ENCODE data around the gene BCL2.

The BCL2 gene

DNA sequence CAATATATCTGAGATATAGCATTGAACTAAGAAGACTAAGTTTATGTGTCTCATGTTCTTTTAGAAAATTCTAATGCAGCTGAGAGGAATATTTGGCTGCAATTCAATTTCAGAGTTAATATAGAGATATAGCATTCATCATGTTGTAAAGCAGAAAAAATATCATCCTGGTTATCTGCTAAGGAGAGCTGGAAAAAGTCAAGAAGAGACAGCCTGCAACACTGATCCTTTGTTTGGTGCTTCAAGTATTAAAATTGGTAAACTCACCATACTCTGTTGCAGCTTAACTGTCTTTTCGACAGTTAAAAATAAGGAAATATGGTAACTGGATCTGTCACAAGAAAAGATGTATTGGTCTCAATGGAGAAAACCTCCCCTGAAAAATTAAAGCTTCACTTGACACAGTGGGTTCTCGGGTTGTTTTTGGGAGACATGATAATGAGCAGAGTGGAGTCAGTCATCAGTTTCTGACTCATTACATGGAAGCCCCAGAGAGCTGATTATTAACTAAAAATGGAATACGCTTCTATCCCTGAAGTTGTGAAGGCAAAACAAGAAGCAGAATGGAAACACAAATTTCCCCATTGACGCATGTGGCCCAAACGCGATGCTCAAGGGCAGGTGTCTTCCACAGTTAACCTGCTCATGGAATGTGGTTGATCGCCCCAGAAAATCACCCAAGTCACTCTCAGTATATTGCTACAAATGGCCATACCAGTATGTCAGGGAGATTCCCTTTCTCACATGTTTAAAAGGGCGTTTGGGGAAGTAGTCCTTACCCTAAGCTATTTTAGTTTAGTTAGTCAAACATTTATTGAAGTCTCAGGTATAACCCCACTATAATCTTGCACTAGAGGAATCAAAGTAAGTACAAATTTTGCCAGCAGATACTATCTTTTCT, 8.2 kb downstream of the BCL2 start:
- no peak for DNase-seq (ENCODE audit: low read depth)
- no peak overlapping the region for H3K4me3 ChIP-seq (ENCODE audit: low read depth, low read length)
- in situ Hi-C loops (cut with HindIII; ENCODE audit: low sequenced_read_pairs) = no loop called here
- TF ChIP-seq, protein P1, sequence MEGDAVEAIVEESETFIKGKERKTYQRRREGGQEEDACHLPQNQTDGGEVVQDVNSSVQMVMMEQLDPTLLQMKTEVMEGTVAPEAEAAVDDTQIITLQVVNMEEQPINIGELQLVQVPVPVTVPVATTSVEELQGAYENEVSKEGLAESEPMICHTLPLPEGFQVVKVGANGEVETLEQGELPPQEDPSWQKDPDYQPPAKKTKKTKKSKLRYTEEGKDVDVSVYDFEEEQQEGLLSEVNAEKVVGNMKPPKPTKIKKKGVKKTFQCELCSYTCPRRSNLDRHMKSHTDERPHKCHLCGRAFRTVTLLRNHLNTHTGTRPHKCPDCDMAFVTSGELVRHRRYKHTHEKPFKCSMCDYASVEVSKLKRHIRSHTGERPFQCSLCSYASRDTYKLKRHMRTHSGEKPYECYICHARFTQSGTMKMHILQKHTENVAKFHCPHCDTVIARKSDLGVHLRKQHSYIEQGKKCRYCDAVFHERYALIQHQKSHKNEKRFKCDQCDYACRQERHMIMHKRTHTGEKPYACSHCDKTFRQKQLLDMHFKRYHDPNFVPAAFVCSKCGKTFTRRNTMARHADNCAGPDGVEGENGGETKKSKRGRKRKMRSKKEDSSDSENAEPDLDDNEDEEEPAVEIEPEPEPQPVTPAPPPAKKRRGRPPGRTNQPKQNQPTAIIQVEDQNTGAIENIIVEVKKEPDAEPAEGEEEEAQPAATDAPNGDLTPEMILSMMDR (IDR thresholded peaks at IDR 0.05; ENCODE audit: low read depth, low read length, missing control alignments) = no peak

DNA sequence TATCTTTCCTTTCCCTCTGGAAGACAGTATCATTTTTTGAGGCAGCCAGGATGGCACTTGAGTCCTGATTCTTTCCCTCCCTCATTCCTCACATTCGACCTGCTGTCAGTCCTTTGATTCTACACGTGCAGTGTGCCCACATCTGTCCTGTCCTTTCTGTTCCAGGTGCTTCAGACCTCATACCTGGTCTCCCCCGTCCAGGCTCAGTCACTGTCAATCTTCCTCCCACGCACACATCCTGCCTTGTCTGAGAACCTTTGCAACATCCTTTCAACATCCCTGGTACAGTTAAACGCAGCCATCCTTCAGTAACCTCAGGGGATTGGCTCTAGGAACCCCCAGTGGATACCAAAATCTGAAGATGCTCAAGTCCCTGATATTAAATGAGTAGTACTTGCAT, 10.1 kb downstream of the BCL2 start:
- DNase-seq (ENCODE audit: low read depth) = no peak

DNA sequence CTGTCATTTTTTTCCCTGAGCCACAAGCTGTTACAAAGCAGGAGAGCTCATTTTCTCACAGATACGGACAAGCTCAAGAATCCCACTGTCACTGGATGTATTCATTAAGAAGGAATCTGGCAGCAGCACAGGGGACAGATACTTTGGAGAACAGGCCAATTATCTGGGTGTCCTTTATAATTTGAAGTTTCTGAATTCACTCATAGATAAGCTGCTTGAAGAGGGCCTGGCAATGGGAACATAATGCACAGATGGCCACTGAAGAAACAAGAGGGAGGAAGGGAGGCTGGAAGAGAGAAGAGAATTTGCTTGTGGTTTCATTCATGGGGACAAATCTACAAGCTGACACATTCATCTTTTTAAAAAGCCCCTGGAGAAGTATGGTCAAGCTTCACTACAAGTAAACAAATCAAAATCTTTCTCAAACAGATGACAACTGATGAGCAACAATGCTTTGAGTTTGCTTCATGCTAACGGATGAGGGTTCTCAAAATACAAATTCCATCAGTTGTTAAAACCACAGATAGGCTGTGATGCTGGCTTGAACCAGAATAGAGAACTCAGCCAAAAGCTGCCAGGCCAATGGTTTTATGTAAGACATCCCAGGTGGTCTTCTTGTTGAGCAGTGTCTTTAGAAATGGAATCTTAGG, 11.9 kb downstream of the BCL2 start:
- in situ Hi-C loops (cut with HindIII; ENCODE audit: low sequenced_read_pairs) = loop anchor here (5.0 kb wide), 1 partner anchor 185 kb away; no protein-coding TSS in a partner anchor
- no peak for DNase-seq (ENCODE audit: low read depth)
- H3K4me3 ChIP-seq (ENCODE audit: low read depth, low read length) = no peak overlapping the region
- TF ChIP-seq, protein P1 (IDR thresholded peaks at IDR 0.05; ENCODE audit: low read depth, low read length, missing control alignments) = no peak

More for the DNA sequence above, 10.1 kb downstream of the BCL2 start:
- in situ Hi-C loops (cut with HindIII; ENCODE audit: low sequenced_read_pairs) = loop anchor here (5.0 kb wide), 1 partner anchor 187 kb away; no protein-coding TSS in a partner anchor
- TF ChIP-seq, protein P1 (IDR thresholded peaks at IDR 0.05; ENCODE audit: low read depth, low read length, missing control alignments) = no peak
- no peak overlapping the region for H3K4me3 ChIP-seq (ENCODE audit: low read depth, low read length)

DNA sequence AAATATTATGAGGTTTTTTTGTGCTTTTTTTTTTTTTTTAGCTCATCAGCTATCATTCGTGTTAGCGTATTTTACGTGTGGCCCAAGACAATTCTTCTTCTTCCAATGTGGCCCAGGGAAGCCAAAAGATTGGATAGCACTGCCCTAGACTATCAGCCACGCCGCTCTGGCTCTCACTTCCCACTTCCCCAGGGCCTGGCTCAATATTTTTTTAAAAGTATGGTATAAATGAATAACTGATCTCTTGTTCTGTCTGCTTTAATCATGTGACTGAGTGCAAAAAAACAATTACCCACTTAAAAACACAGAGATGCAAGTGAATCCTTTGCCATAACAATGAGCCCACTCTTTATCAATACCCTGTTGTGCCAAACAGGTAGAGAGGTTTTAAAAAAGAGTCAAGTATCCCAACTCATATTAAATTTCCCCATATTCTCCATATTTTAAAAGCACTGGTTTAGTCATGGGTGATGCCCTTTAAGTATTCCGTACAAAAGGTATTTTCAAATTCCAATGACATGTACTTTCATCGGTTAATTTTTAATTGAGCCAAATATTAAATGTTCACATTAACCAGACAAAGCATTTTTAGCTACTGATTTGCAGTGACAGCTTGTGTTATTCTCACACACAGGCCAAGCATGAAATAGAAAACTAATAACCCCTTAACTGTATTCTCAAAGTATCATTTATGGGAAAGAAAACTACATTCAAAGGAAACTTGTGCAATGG, 12.6 kb downstream of the BCL2 start:
- in situ Hi-C loops (cut with HindIII; ENCODE audit: low sequenced_read_pairs) = loop anchor here (5.0 kb wide), 1 partner anchor 185 kb away; no protein-coding TSS in a partner anchor
- TF ChIP-seq, protein P1 (IDR thresholded peaks at IDR 0.05; ENCODE audit: low read depth, low read length, missing control alignments) = no peak
- H3K4me3 ChIP-seq (ENCODE audit: low read depth, low read length) = no peak overlapping the region
- DNase-seq (ENCODE audit: low read depth) = no peak

DNA sequence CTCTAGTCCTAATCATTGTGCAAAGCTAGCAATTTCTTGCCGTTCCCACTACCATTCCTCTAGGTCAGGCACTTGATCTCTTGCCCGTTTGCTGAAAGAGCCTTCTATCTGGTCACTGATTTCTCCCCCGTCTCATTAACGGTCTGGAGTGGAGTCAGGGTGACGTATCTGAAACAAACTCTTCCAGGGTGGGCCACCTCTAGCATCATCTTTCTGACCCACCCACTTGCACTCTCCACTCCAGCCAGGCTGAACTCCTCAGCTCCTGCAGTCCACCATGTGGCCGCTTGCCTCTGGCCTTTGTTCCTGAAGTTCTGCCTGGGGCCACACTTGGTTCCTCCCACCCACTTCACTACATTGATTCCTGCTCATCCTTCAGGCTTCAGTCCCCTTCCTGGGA, 13.3 kb downstream of the BCL2 start:
- TF ChIP-seq, protein P1 (IDR thresholded peaks at IDR 0.05; ENCODE audit: low read depth, low read length, missing control alignments) = no peak
- DNase-seq (ENCODE audit: low read depth) = no peak
- no peak overlapping the region for H3K4me3 ChIP-seq (ENCODE audit: low read depth, low read length)
- in situ Hi-C loops (cut with HindIII; ENCODE audit: low sequenced_read_pairs) = loop anchor here (5.0 kb wide), 1 partner anchor 184 kb away; no protein-coding TSS in a partner anchor

DNA sequence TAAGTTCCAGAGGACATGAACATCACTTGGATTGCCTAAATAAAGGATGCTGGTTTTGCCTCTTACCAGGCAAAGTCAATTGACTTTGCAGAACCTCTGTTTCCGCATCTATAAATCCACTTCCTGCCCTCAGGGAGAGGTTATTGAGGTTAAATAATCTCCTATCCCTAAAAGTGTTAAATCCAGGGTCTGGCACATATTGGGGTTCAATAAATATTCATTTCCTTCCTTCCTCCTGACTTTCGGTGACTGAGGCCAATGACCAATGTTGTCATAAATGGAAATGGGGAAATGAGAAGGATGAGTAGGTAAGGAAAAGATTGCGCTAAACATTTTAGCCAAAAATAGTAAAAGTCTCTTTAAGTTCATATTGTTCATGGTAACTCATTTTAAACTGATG, 16.0 kb downstream of the BCL2 start:
- in situ Hi-C loops (cut with HindIII; ENCODE audit: low sequenced_read_pairs) = no loop called here
- TF ChIP-seq, protein P1 (IDR thresholded peaks at IDR 0.05; ENCODE audit: low read depth, low read length, missing control alignments) = no peak
- no peak for DNase-seq (ENCODE audit: low read depth)

More for the DNA sequence above, 16.0 kb downstream of the BCL2 start:
- H3K4me3 ChIP-seq (ENCODE audit: low read depth, low read length) = no peak overlapping the region

Data from astrocyte of the cerebellum (primary cell).